ENCODE results near the gene GULP1.

GRCh38 chr2:188511346-188511745 lies 219.7 kb downstream of the GULP1 start:
- TF ChIP-seq CTCF (IDR thresholded peaks at IDR 0.05; ENCODE audit: poor library complexity, severe bottlenecking), result no peak
- no peak for TF ChIP-seq RAD21 (conservative IDR thresholded peaks at IDR 0.05)
- TF ChIP-seq SMC3 (conservative IDR thresholded peaks at IDR 0.05; ENCODE audit: poor library complexity), result no peak
- TF ChIP-seq TAF1 (IDR thresholded peaks at IDR 0.05; ENCODE audit: low read depth), result no peak
- TF ChIP-seq EP300 (conservative IDR thresholded peaks at IDR 0.05; ENCODE audit: poor library complexity, severe bottlenecking), result no peak
- TF ChIP-seq POLR2AphosphoS5 (IDR thresholded peaks at IDR 0.05), result no peak
- TF ChIP-seq EZH2 (IDR thresholded peaks at IDR 0.05; ENCODE audit: borderline replicate concordance, insufficient read depth, low read length, poor library complexity, severe bottlenecking), result no peak
- TF ChIP-seq MXI1 (conservative IDR thresholded peaks at IDR 0.05; ENCODE audit: poor library complexity, severe bottlenecking), result no peak
- TF ChIP-seq REST (IDR thresholded peaks at IDR 0.05; ENCODE audit: borderline replicate concordance), result no peak

All from neural cell (in vitro differentiated cells).